Breast epithelium (tissue), 4 donors: ENCODE data around the gene C5. TPM values are rescaled to one million over a fixed set of nuclear protein-coding genes. Genes with fewer than 3 reads are reported as not detected.
"Not testable (repeated sequence)": the region's sequence is repeated elsewhere in the genome, so short reads cannot be mapped to it uniquely, and the experiment has no call there.

Experiments used
- DNase-seq, 2 donors: peaks; one replicate each; pipeline ENCODE4 v3.0.0-alpha.2; 2019; ENCODE audit warnings: low spot score in 2 of 2
- H3K27ac ChIP-seq, 2 donors: fragments of 200-600 bp; sonication (generic) in 1 of 2; one replicate each; pipeline ENCODE4 v1.5.1; 2016 to 2019; ENCODE audit warnings: mild to moderate bottlenecking in 1 of 2
- H3K27me3 ChIP-seq, 2 donors: fragments of 200-600 bp; sonication (generic) in 1 of 2; one replicate each; pipeline versions ENCODE4 v1.5.1 to v1.6.0; 2017 to 2019; ENCODE audit warnings: control low read depth in 1 of 2, mild to moderate bottlenecking in 1 of 2
- H3K36me3 ChIP-seq: fragments of 200-600 bp; one replicate; pipeline ENCODE4 v1.5.1; 2019
- H3K4me1 ChIP-seq, 2 donors: fragments of 200-600 bp; sonication (generic); one replicate each; pipeline ENCODE4 v1.5.1; 2016 to 2019; ENCODE audit warnings: control low read depth in 1 of 2
- H3K4me3 ChIP-seq, 3 donors: fragments of 200-600 bp; sonication (generic); 1 replicate in 2 of 3; 2 replicates in 1 of 3; pipeline ENCODE4 v1.5.1; 2016 to 2019; ENCODE audit warnings: mild to moderate bottlenecking in 3 of 3, moderate library complexity in 2 of 3
- H3K9me3 ChIP-seq, 2 donors: fragments of 200-600 bp; sonication (generic) in 1 of 2; one replicate each; pipeline ENCODE4 v1.5.1; 2016 to 2019; ENCODE audit warnings: control low read depth in 1 of 2
- CTCF ChIP-seq, 3 donors: fragments of 450-650 bp; IDR thresholded peaks; one replicate each; pipeline ENCODE4 v1.5.1; 2016 to 2017; ENCODE audit warnings: antibody characterized with exemption in 3 of 3, mild to moderate bottlenecking in 3 of 3, moderate library complexity in 3 of 3
- POLR2A ChIP-seq: fragments of 450-650 bp; IDR thresholded peaks from one replicate; pipeline ENCODE4 v1.6.1; 2016; ENCODE audit warnings: antibody characterized with exemption, mild to moderate bottlenecking, moderate library complexity
- POLR2AphosphoS5 ChIP-seq, 3 donors: sonication (generic); formaldehyde crosslinking; IDR thresholded peaks; one replicate each; pipeline ENCODE4 v1.6.1; 2017; ENCODE audit warnings: antibody characterized with exemption in 3 of 3
- intact Hi-C: fragments of 100-400 bp; cut with DNase I; formaldehyde crosslinking; loops from one replicate; pipeline ENCODE4 v1.15.1; 2023; ENCODE audit warnings: low total_unique reads
- total RNA-seq, 3 donors: library from RNA; depleted of rRNA; stranded (reverse); fragments of >200 nt; gene quantifications; one replicate each; pipeline ENCODE4 v1.1.0, GENCODE V29; 2016

The C5 gene
- total RNA-seq, 3 donors from 2014 or later, result 5.9 to 22.7 (median 13.2) TPM

- no peak overlapping the region for H3K27ac ChIP-seq
- no peaks in the 10 kb centered on the region for H3K27me3 ChIP-seq
- intact Hi-C loops, result no loop called here
- no peaks in the 10 kb centered on the region for H3K36me3 ChIP-seq
- no peak for DNase-seq
- TF ChIP-seq CTCF (IDR thresholded peaks at IDR 0.05), result no peak
- no peak for TF ChIP-seq POLR2A
- no peak for TF ChIP-seq POLR2AphosphoS5 (IDR thresholded peaks at IDR 0.05)
- no peaks in the 10 kb centered on the region for H3K9me3 ChIP-seq
- H3K4me3 ChIP-seq, result no peak overlapping the region
- H3K4me1 ChIP-seq, result no peaks in the 10 kb centered on the region
Observed at GRCh38 chr9:121048618-121049017, 1.5 kb downstream of the C5 start.

- H3K27ac ChIP-seq, result no peak overlapping the region
- TF ChIP-seq CTCF (IDR thresholded peaks at IDR 0.05), result no peak
- TF ChIP-seq POLR2AphosphoS5 (IDR thresholded peaks at IDR 0.05), result no peak
- H3K9me3 ChIP-seq, result no peaks in the 10 kb centered on the region
- H3K4me3 ChIP-seq, result no peak overlapping the region
- no peaks in the 10 kb centered on the region for H3K36me3 ChIP-seq
- H3K27me3 ChIP-seq, result no peaks in the 10 kb centered on the region
- H3K4me1 ChIP-seq, result no peaks in the 10 kb centered on the region
- intact Hi-C loops, result no loop called here
- DNase-seq, result no peak
Observed at GRCh38 chr9:121048175-121048574, 1.9 kb downstream of the C5 start.

GRCh38 chr9:121038804-121039203 is 11.3 kb downstream of the C5 start:
- intact Hi-C loops, result no loop called here
- no peaks in the 10 kb centered on the region for H3K36me3 ChIP-seq
- H3K27ac ChIP-seq, result no peak overlapping the region
- no peaks in the 10 kb centered on the region for H3K27me3 ChIP-seq
- TF ChIP-seq POLR2AphosphoS5 (IDR thresholded peaks at IDR 0.05) (no peak), CTCF (IDR thresholded peaks at IDR 0.05) (no peak), POLR2A (no peak)
- H3K4me1 ChIP-seq, result no peaks in the 10 kb centered on the region
- H3K9me3 ChIP-seq, result no peaks in the 10 kb centered on the region
- DNase-seq, result no peak
- no peak overlapping the region for H3K4me3 ChIP-seq

GRCh38 chr9:121038362-121038761 is 11.7 kb downstream of the C5 start:
- H3K36me3 ChIP-seq, result no peaks in the 10 kb centered on the region
- TF ChIP-seq POLR2A, result no peak
- no peak for TF ChIP-seq POLR2AphosphoS5 (IDR thresholded peaks at IDR 0.05)
- TF ChIP-seq CTCF (IDR thresholded peaks at IDR 0.05), result no peak
- H3K27ac ChIP-seq, result no peak overlapping the region
- no peaks in the 10 kb centered on the region for H3K9me3 ChIP-seq
- intact Hi-C loops, result no loop called here
- H3K4me1 ChIP-seq, result no peaks in the 10 kb centered on the region
- no peak overlapping the region for H3K4me3 ChIP-seq
- H3K27me3 ChIP-seq, result no peaks in the 10 kb centered on the region
- DNase-seq, result no peak

- H3K9me3 ChIP-seq, H3K4me3 ChIP-seq, intact Hi-C loops, DNase-seq, H3K27me3 ChIP-seq, H3K27ac ChIP-seq, H3K4me1 ChIP-seq, H3K36me3 ChIP-seq: not testable (repeated sequence)
Observed at GRCh38 chr9:121035717-121036116, 14.4 kb downstream of the C5 start.

GRCh38 chr9:121034529-121034928 is 15.5 kb downstream of the C5 start:
- no peaks in the 10 kb centered on the region for H3K27me3 ChIP-seq
- no peaks in the 10 kb centered on the region for H3K9me3 ChIP-seq
- H3K4me1 ChIP-seq, result no peaks in the 10 kb centered on the region
- no peaks in the 10 kb centered on the region for H3K36me3 ChIP-seq
- no peak for DNase-seq
- TF ChIP-seq POLR2A (no peak), POLR2AphosphoS5 (IDR thresholded peaks at IDR 0.05) (no peak), CTCF (IDR thresholded peaks at IDR 0.05) (no peak)
- H3K4me3 ChIP-seq, result no peak overlapping the region
- intact Hi-C loops, result no loop called here
- no peak overlapping the region for H3K27ac ChIP-seq
